OCI-LY3 (cell line): ENCODE measurements around the gene MYL9.

Experiments used
- CTCF ChIP-seq: fragments of 200-600, 300-600 bp; sonication (generic); IDR thresholded peaks from 2 replicates; pipeline ENCODE4 v1.5.1; 2014; ENCODE audit warnings: antibody characterized with exemption, low read length, low read depth
- EZH2phosphoT487 ChIP-seq: fragments of 200-600 bp; shearing (Covaris generic); IDR thresholded peaks from 2 replicates; pipeline ENCODE4 v1.6.1; 2018; ENCODE audit warnings: antibody characterized with exemption, mixed run types, low read depth

- TF ChIP-seq CTCF = no peak
- no peak for TF ChIP-seq EZH2phosphoT487
Observed at GRCh38 chr20:36544134-36545018, 3.1 kb downstream of the MYL9 start.
